ENCODE measurements around the gene ACOX3. TPM values are rescaled to one million over a fixed set of nuclear protein-coding genes. Genes with fewer than 3 reads are reported as not detected.
A peak's percentile ranks its signal among the peaks of the same experiment; 100 is the strongest.

Gene ACOX3
- total RNA-seq, 4 donors from 2014 or later, result 18.7 to 104 (median 31.3) TPM

GRCh38 chr4:8446122-8446521 lies 5.6 kb upstream of the ACOX3 start:
- intact Hi-C loops (cut with DNase I; ENCODE audit: low total_unique reads) (no loop called here), in situ Hi-C loops (cut with MboI; ENCODE audit: low pct_ligation_motif_present in 1 of 4, low pct_unique_long_range_greater_than_20kb in 1 of 4, low sequenced_read_pairs in 3 of 4) (no loop called here)
- WGBS, 2 donors (ENCODE audit: low coverage in 1 of 2), result 88% methylated on average over 3 of the region's 3 CpGs; no CpG with 5 or more reads in 1 of the 2 donors
- Histone ChIP-seq H3K4me1 (peaks cover 9 to 23% (median 19%) of the 10 kb centered on the region in 4 donors), H3K4me3 (no peak overlapping the region), H3K27me3 (no peaks in the 10 kb centered on the region), H3K9me3 (no peaks in the 10 kb centered on the region), H3K27ac (no peak overlapping the region), H3K36me3 (peaks cover 0 to 6% (median 0%) of the 10 kb centered on the region in 4 donors)
- DNase-seq, result no peak
- TF ChIP-seq POLR2A (IDR thresholded peaks at IDR 0.05) (no peak), POLR2AphosphoS5 (IDR thresholded peaks at IDR 0.05) (no peak), CTCF (IDR thresholded peaks at IDR 0.05) (no peak), EP300 (IDR thresholded peaks at IDR 0.05; ENCODE audit: low read depth) (no peak)

GRCh38 chr4:8443801-8444200 lies 3.3 kb upstream of the ACOX3 start:
- peaks cover 0 to 5% of the 10 kb centered on the region in 2 donors for H3K9me3 ChIP-seq
- no peak for DNase-seq
- TF ChIP-seq EP300 (IDR thresholded peaks at IDR 0.05; ENCODE audit: low read depth) (no peak), POLR2A (IDR thresholded peaks at IDR 0.05) (no peak), CTCF (IDR thresholded peaks at IDR 0.05) (no peak), POLR2AphosphoS5 (IDR thresholded peaks at IDR 0.05) (no peak)
- intact Hi-C loops (cut with DNase I; ENCODE audit: low total_unique reads) (no loop called here), in situ Hi-C loops (cut with MboI; ENCODE audit: low pct_ligation_motif_present in 1 of 4, low pct_unique_long_range_greater_than_20kb in 1 of 4, low sequenced_read_pairs in 3 of 4) (no loop called here)
- H3K27me3 ChIP-seq, result no peaks in the 10 kb centered on the region
- no peaks in the 10 kb centered on the region for H3K36me3 ChIP-seq
- WGBS, 2 donors (ENCODE audit: low coverage in 1 of 2), result 82 to 90% methylated on average over 4 to 6 of the region's 6 CpGs
- H3K27ac ChIP-seq, result no peak overlapping the region
- no peak overlapping the region for H3K4me3 ChIP-seq
- H3K4me1 ChIP-seq, result peaks cover 15 to 35% (median 27%) of the 10 kb centered on the region in 4 donors

- no peak overlapping the region for H3K4me3 ChIP-seq
- no peak for DNase-seq
- no peaks in the 10 kb centered on the region for H3K36me3 ChIP-seq
- 77 to 86% methylated on average over 5 to 10 of the region's 10 CpGs for WGBS, 2 donors (ENCODE audit: low coverage in 1 of 2)
- in situ Hi-C loops (cut with MboI; ENCODE audit: low pct_ligation_motif_present in 1 of 4, low pct_unique_long_range_greater_than_20kb in 1 of 4, low sequenced_read_pairs in 3 of 4) (no loop called here), intact Hi-C loops (cut with DNase I; ENCODE audit: low total_unique reads) (no loop called here)
- no peak for TF ChIP-seq POLR2AphosphoS5 (IDR thresholded peaks at IDR 0.05)
- TF ChIP-seq EP300 (IDR thresholded peaks at IDR 0.05; ENCODE audit: low read depth), result no peak
- no peak for TF ChIP-seq CTCF (IDR thresholded peaks at IDR 0.05)
- TF ChIP-seq POLR2A (IDR thresholded peaks at IDR 0.05), result no peak
- H3K4me1 ChIP-seq, result peaks cover 15 to 45% (median 29%) of the 10 kb centered on the region in 4 donors
- no peak overlapping the region for H3K27ac ChIP-seq
- no peaks in the 10 kb centered on the region for H3K27me3 ChIP-seq
- H3K9me3 ChIP-seq, result peaks cover 0 to 5% of the 10 kb centered on the region in 2 donors
Observed at GRCh38 chr4:8442596-8443358, 2.3 kb upstream of the ACOX3 start.

GRCh38 chr4:8441499-8442091 lies 1.1 kb upstream of the ACOX3 start:
- intact Hi-C loops (cut with DNase I; ENCODE audit: low total_unique reads) (no loop called here), in situ Hi-C loops (cut with MboI; ENCODE audit: low pct_ligation_motif_present in 1 of 4, low pct_unique_long_range_greater_than_20kb in 1 of 4, low sequenced_read_pairs in 3 of 4) (no loop called here)
- Histone ChIP-seq H3K36me3 (no peaks in the 10 kb centered on the region), H3K4me1 (peaks cover 18 to 57% (median 32%) of the 10 kb centered on the region in 4 donors), H3K4me3 (peak overlapping the region; percentile 87 to 100 (median 96)), H3K27ac (peak overlapping the region in 2 of 4 donors; percentile 90 to 98), H3K9me3 (peaks cover 0 to 5% of the 10 kb centered on the region in 2 donors), H3K27me3 (no peaks in the 10 kb centered on the region)
- TF ChIP-seq POLR2AphosphoS5 (IDR thresholded peaks at IDR 0.05) (no peak), POLR2A (IDR thresholded peaks at IDR 0.05) (no peak), EP300 (IDR thresholded peaks at IDR 0.05; ENCODE audit: low read depth) (no peak), CTCF (IDR thresholded peaks at IDR 0.05) (no peak)
- 36 to 52% methylated on average over 10 to 17 of the region's 17 CpGs for WGBS, 2 donors (ENCODE audit: low coverage in 1 of 2)
- DNase-seq, result no peak
